GM18511 (cell line): ENCODE results near the gene AMY2B.
"Not testable (repeated sequence)": the region's sequence is repeated elsewhere in the genome, so short reads cannot be mapped to it uniquely, and the experiment has no call there.

Source experiments
- ATAC-seq: cut with Tn5 transposase; IDR thresholded peaks from one replicate; pipeline ENCODE4 v1.9.1; 2021; ENCODE audit warnings: mild to moderate bottlenecking, moderate library complexity; ENCODE audit not compliant: unreplicated experiment

AMY2B gene

DNA sequence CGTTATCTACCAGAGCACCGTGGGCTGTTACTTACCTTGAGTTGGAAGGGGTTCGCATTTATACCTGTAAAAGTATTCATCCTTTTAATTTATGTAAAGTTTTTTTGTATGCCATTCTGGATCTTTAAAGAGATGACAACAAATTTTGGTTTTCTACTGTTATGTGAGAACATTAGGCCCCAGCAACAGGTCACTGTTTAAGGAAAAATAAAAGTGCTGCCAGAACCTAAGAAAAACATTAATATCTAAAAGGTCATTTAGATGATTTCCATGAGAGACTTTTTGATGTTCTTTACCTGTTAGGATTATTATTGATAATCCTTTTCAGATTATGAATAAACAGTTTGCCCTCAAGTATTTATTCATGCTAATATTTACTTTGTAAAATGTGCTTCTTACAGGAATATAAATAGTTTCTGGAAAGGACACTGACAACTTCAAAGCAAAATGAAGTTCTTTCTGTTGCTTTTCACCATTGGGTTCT lies 45.6 kb downstream of the AMY2B start, which contains the start of gene AMY2A:
AMY2A (plus strand) TSS at position 434 of the 484 bp plus-strand sequence; CDS start at position 448, 14 bp downstream.
- not testable (repeated sequence) for ATAC-seq

DNA sequence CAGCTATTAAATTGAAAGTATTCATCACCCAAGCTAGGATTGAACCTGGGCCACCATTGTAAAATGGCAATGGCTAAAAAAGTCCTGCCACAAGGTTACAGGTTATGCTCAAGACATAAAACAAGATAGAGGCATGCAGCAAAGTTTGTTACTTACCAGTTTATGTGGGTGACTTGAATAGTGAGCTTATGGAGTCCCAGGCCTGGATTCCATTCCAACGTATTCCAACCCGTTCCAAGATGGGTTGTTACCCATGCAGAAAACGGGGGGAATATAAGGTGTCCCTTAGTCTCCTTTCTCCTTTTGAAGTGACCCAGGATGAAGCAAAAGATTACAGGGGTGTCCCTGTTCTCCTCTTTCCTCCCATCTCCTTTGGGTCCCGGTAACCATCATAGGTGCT lies 56.0 kb downstream of the AMY2B start:
- not testable (repeated sequence) for ATAC-seq
